HG02798 (cell line): Measurements from ENCODE around the gene CYB5B.
"Not testable (repeated sequence)": the region's sequence is repeated elsewhere in the genome, so short reads cannot be mapped to it uniquely, and the experiment has no call there.

Experiments
- ATAC-seq: cut with Tn5 transposase; IDR thresholded peaks from one replicate; pipeline ENCODE4 v1.9.1; 2021; ENCODE audit warnings: mild to moderate bottlenecking; ENCODE audit not compliant: unreplicated experiment, poor library complexity

CYB5B gene

GRCh38 chr16:69407702-69408323, 16.6 kb upstream of the CYB5B start:
- no peak for ATAC-seq

- no peak for ATAC-seq
Measured at GRCh38 chr16:69408475-69408874, 15.9 kb upstream of the CYB5B start.

- no peak for ATAC-seq
Measured at GRCh38 chr16:69410219-69410990, 14.0 kb upstream of the CYB5B start.

- no peak for ATAC-seq
Measured at GRCh38 chr16:69411064-69411985, 13.1 kb upstream of the CYB5B start.

- no peak for ATAC-seq
Measured at GRCh38 chr16:69412287-69412686, 12.1 kb upstream of the CYB5B start.

GRCh38 chr16:69413045-69413664, 11.3 kb upstream of the CYB5B start:
- no peak for ATAC-seq

- ATAC-seq: no peak
Measured at GRCh38 chr16:69417520-69418199, 6.8 kb upstream of the CYB5B start.

- no peak for ATAC-seq
Measured at GRCh38 chr16:69419956-69420355, 4.5 kb upstream of the CYB5B start.

GRCh38 chr16:69423189-69423588, 1.2 kb upstream of the CYB5B start:
- ATAC-seq: no peak

GRCh38 chr16:69424935-69425784, 741 bp downstream of the CYB5B start:
- ATAC-seq: no peak

- ATAC-seq: no peak
Measured at GRCh38 chr16:69428652-69429051, 4.2 kb downstream of the CYB5B start.

- not testable (repeated sequence) for ATAC-seq
Measured at GRCh38 chr16:69429058-69429640, 4.7 kb downstream of the CYB5B start.

GRCh38 chr16:69431948-69432468, 7.6 kb downstream of the CYB5B start:
- no peak for ATAC-seq

GRCh38 chr16:69434066-69434465, 9.6 kb downstream of the CYB5B start:
- no peak for ATAC-seq

GRCh38 chr16:69435977-69436820, 11.8 kb downstream of the CYB5B start:
- ATAC-seq: no peak

GRCh38 chr16:69436896-69437295, 12.5 kb downstream of the CYB5B start:
- no peak for ATAC-seq

GRCh38 chr16:69438465-69438864, 14.0 kb downstream of the CYB5B start:
- no peak for ATAC-seq

GRCh38 chr16:69440250-69440649, 15.8 kb downstream of the CYB5B start:
- no peak for ATAC-seq
